ENCODE results near the gene ENTPD7.

Gene ENTPD7

DNA sequence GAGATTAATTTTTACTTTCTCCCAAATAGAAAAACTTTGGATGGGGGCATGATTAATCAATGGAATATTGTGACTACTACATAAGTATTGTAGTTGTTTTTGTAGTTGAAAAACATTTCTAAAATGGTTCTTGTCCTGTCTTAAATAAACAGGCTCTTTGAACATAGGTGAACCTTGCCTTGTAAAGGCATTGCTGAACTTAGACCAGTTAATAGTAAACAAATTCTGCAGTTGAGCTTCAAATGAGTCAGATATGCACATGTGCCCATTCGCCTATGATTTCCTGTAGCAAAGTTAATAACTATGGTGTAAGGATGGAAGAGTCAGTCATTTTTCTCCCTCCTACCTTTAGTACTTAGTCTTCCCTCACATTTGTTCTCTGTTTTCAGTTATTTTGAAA is 95.4 kb downstream of the ENTPD7 start:
- no peak for DNase-seq

Data from NCI-H1105 (cell line).